Stimulated activated CD8-positive, alpha-beta memory T cell treated with anti-CD3 and anti-CD28 coated beads, Interleukin-7, amount 100 ng/mL, for 48 hours (primary cell): ENCODE data around the gene ABHD16B.
"Not testable (repeated sequence)": the region's sequence is repeated elsewhere in the genome, so short reads cannot be mapped to it uniquely, and the experiment has no call there.

Experiments used
- DNase-seq, 2 donors: peaks; one replicate each; pipeline ENCODE4 v3.0.0-alpha.2; 2020; ENCODE audit warnings: low read depth in 1 of 2; ENCODE audit errors: extremely low read depth in 1 of 2

Gene ABHD16B

GRCh38 chr20:63877755-63878470 is 16.6 kb downstream of the ABHD16B start:
- DNase-seq = no peak

GRCh38 chr20:63878899-63879663 is 17.8 kb downstream of the ABHD16B start:
- no peak for DNase-seq

GRCh38 chr20:63880901-63881300 is 19.6 kb downstream of the ABHD16B start:
- not testable (repeated sequence) for DNase-seq

GRCh38 chr20:63881451-63882226 is 20.3 kb downstream of the ABHD16B start:
- DNase-seq = no peak

GRCh38 chr20:63882257-63883200 is 21.2 kb downstream of the ABHD16B start:
- no peak for DNase-seq

- no peak for DNase-seq
Observed at GRCh38 chr20:63883201-63883593, 21.9 kb downstream of the ABHD16B start.

GRCh38 chr20:63884506-63885263 is 23.4 kb downstream of the ABHD16B start:
- no peak for DNase-seq

GRCh38 chr20:63885264-63886053 is 24.2 kb downstream of the ABHD16B start:
- DNase-seq = no peak

GRCh38 chr20:63886054-63886419 is 24.7 kb downstream of the ABHD16B start:
- DNase-seq = no peak

GRCh38 chr20:63886921-63887320 is 25.6 kb downstream of the ABHD16B start:
- DNase-seq = no peak

GRCh38 chr20:63889241-63890200 is 28.2 kb downstream of the ABHD16B start:
- DNase-seq = no peak

- DNase-seq = no peak
Observed at GRCh38 chr20:63890201-63890576, 28.9 kb downstream of the ABHD16B start.

- DNase-seq = no peak
Observed at GRCh38 chr20:63890616-63891015, 29.3 kb downstream of the ABHD16B start.

- no peak for DNase-seq
Observed at GRCh38 chr20:63891061-63892002, 30.0 kb downstream of the ABHD16B start.

GRCh38 chr20:63892402-63892801 is 31.1 kb downstream of the ABHD16B start:
- DNase-seq = no peak

GRCh38 chr20:63893999-63894357 is 32.7 kb downstream of the ABHD16B start:
- DNase-seq = no peak
